ENCODE data around the gene TRPV3.

DNA sequence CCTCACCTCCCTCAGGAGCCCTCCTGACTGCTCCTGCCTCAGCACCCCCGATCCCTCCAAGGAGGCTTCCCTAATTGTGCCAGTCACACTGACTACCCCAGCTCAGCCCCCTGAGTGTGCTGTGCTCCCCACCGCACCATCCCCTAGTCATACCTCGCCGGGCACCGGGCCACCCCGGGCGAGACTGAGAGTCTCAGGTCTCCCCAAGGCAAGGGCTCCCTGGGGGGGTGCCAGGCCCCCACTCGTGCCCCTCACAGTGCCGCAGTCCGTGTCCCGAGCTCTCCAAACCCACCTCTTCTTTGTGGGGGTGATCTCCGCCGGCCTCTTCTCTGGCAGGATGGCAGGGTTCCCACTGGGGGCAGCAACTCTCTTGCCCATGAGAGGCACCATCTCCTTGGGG lies 3.2 kb downstream of the TRPV3 start:
- TF ChIP-seq CTCF (conservative IDR thresholded peaks at IDR 0.05 in 1 of 2, IDR thresholded peaks at IDR 0.05 in 1 of 2; ENCODE audit: low read depth in 1 of 2, low read length in 2 of 2) (no peak), EZH2 (IDR thresholded peaks at IDR 0.05; ENCODE audit: low read length, missing control alignments) (no peak)
